PC-9 (cell line): Measurements from ENCODE around the gene TIGD6. TPM values are rescaled to one million over a fixed set of nuclear protein-coding genes. Genes with fewer than 3 reads are reported as not detected.

Source experiments
- BruUV-seq: library from RNA; stranded (reverse); fragments of 400-500 nt; replicated peaks from 2 replicates; lab custom pipeline; 2021; lab: Mats Ljungman, UMichigan
- CTCF ChIA-PET: fragments of 300-600 bp; sonication (Branson Sonifier 250); formaldehyde crosslinking; loops from one replicate; lab custom pipeline; 2022; ENCODE audit warnings: antibody characterized with exemption; lab: Charles Lee
- POLR2A ChIA-PET: fragments of 300-600 bp; sonication (Branson Sonifier 250); formaldehyde crosslinking; loops from one replicate; lab custom pipeline; 2022; ENCODE audit warnings: antibody characterized with exemption; ENCODE audit not compliant: unreplicated experiment; lab: Charles Lee
- DNase-seq, 2 experiments: peaks; one replicate each; pipeline versions ENCODE4 v3.0.0 to v3.0.0-alpha.2; 2015 to 2022; ENCODE audit warnings: mixed read lengths in 1 of 2
- H2AFZ ChIP-seq: fragments of 200-600 bp; sonication (generic); 2 replicates; pipeline ENCODE4 v1.8.1; 2017; ENCODE audit warnings: antibody characterized with exemption
- H3F3A ChIP-seq: fragments of 200-600 bp; sonication (generic); 2 replicates; pipeline ENCODE4 v1.8.1; 2017; ENCODE audit warnings: antibody characterized with exemption, mild to moderate bottlenecking, low read depth; ENCODE audit not compliant: insufficient read depth
- H3K27ac ChIP-seq: fragments of 200-600 bp; sonication (generic); 2 replicates; pipeline ENCODE4 v1.6.1; 2016; ENCODE audit warnings: mixed run types
- H3K27me3 ChIP-seq: fragments of 200-600 bp; sonication (generic); 2 replicates; pipeline ENCODE4 v1.6.1; 2016; ENCODE audit warnings: low read depth, mixed run types; ENCODE audit not compliant: insufficient read depth
- H3K36me3 ChIP-seq: fragments of 200-600 bp; sonication (generic); 2 replicates; pipeline ENCODE4 v1.6.1; 2016; ENCODE audit warnings: low read depth, mixed run types
- H3K4me1 ChIP-seq: fragments of 200-600 bp; sonication (generic); replicated peaks from 2 replicates; pipeline ENCODE4 v1.6.1; 2016; ENCODE audit warnings: mixed run types; ENCODE audit not compliant: insufficient read depth
- H3K4me2 ChIP-seq: fragments of 200-600 bp; sonication (generic); 2 replicates; pipeline ENCODE4 v1.6.1; 2017; ENCODE audit warnings: mixed run types
- H3K4me3 ChIP-seq: fragments of 200-600 bp; sonication (generic); 2 replicates; pipeline ENCODE4 v1.6.1; 2016; ENCODE audit warnings: mixed run types
- H3K79me2 ChIP-seq: fragments of 200-600 bp; sonication (generic); 2 replicates; pipeline ENCODE4 v1.6.1; 2017; ENCODE audit warnings: low read depth, mixed run types
- H3K9me2 ChIP-seq: fragments of 200-600 bp; sonication (generic); 2 replicates; pipeline ENCODE4 v1.8.1; 2017; ENCODE audit warnings: mild to moderate bottlenecking; ENCODE audit not compliant: insufficient read depth
- H3K9me3 ChIP-seq: fragments of 200-600 bp; sonication (generic); 2 replicates; pipeline ENCODE4 v1.8.1; 2016; ENCODE audit warnings: low read depth; ENCODE audit not compliant: insufficient read depth
- H4K20me1 ChIP-seq: fragments of 200-600 bp; sonication (generic); 2 replicates; pipeline ENCODE4 v1.8.1; 2017; ENCODE audit not compliant: insufficient read depth
- EZH2 ChIP-seq: fragments of 200-600 bp; sonication (generic); IDR thresholded peaks from 2 replicates; pipeline ENCODE4 v1.8.0; 2017; ENCODE audit warnings: antibody characterized with exemption, low read depth
- intact Hi-C: fragments of 100-400 bp; cut with micrococcal nuclease; formaldehyde crosslinking; loops from one replicate; pipeline ENCODE4 v1.10.0; 2022; ENCODE audit not compliant: unreplicated experiment
- total RNA-seq: library from RNA; stranded (reverse); gene quantifications from 2 replicates; pipeline ENCODE4 v1.2.3, GENCODE V29; 2021
- TF ChIP-seq, protein P1 (sequence below): fragments of 200-600 bp; sonication (generic); conservative IDR thresholded peaks from 2 replicates; pipeline ENCODE4 v1.6.1; 2017; ENCODE audit warnings: mixed run types, antibody characterized with exemption, mild to moderate bottlenecking, moderate library complexity

Gene TIGD6
- total RNA-seq, 1 experiment from 2014 or later = 3.0 TPM

DNA sequence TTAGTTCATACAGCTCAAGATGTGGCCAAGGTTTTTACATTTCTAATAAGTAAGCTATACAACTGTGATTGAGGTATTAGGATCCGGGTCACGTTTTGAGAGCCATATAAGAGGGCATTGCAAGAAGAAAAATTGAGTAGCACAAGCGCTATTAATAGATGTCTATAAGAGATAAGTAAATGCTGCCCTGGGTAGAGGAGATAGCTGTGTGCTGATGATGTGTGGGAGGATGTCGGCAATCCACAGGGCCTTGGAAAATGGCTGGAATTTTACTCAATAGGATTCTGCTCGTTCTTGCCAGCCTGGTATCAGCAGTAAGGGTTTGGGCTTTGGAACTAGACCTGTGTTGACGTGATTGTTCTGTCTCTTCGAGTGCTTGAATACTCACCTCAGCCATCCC, 44.3 kb upstream of the TIGD6 start:
- H3K36me3 ChIP-seq = peaks cover 51% of the 10 kb centered on the region
- no peaks in the 10 kb centered on the region for H3K9me3 ChIP-seq
- no peak overlapping the region for H3K4me3 ChIP-seq
- H2AFZ ChIP-seq = no peak overlapping the region
- H3F3A ChIP-seq = 0 out of 2 replicates have a peak, but pooled peaks cover 3% of the 10 kb centered on the region
- ChIA-PET CTCF (no interaction called here), POLR2A (interaction anchor here (0.6 kb wide), 1 partner anchor 38 kb away, joined by 3 read pairs; no protein-coding TSS in a partner anchor)
- TSS peak; percentile 11 for BruUV-seq
- intact Hi-C loops = loop anchor here (10.0 kb wide), 1 partner anchor 170 kb away; no protein-coding TSS in a partner anchor
- H3K9me2 ChIP-seq = no peaks in the 10 kb centered on the region
- H4K20me1 ChIP-seq = peaks cover 2% of the 10 kb centered on the region; the same call in 1 of the 2 replicates
- H3K27ac ChIP-seq = no peak overlapping the region
- no peak for DNase-seq
- TF ChIP-seq EZH2 = no peak
- TF ChIP-seq, protein P1, sequence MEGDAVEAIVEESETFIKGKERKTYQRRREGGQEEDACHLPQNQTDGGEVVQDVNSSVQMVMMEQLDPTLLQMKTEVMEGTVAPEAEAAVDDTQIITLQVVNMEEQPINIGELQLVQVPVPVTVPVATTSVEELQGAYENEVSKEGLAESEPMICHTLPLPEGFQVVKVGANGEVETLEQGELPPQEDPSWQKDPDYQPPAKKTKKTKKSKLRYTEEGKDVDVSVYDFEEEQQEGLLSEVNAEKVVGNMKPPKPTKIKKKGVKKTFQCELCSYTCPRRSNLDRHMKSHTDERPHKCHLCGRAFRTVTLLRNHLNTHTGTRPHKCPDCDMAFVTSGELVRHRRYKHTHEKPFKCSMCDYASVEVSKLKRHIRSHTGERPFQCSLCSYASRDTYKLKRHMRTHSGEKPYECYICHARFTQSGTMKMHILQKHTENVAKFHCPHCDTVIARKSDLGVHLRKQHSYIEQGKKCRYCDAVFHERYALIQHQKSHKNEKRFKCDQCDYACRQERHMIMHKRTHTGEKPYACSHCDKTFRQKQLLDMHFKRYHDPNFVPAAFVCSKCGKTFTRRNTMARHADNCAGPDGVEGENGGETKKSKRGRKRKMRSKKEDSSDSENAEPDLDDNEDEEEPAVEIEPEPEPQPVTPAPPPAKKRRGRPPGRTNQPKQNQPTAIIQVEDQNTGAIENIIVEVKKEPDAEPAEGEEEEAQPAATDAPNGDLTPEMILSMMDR = no peak
- no peak overlapping the region for H3K4me2 ChIP-seq
- no peaks in the 10 kb centered on the region for H3K27me3 ChIP-seq
- H3K79me2 ChIP-seq = no peaks in the 10 kb centered on the region
- peaks cover 4% of the 10 kb centered on the region for H3K4me1 ChIP-seq

DNA sequence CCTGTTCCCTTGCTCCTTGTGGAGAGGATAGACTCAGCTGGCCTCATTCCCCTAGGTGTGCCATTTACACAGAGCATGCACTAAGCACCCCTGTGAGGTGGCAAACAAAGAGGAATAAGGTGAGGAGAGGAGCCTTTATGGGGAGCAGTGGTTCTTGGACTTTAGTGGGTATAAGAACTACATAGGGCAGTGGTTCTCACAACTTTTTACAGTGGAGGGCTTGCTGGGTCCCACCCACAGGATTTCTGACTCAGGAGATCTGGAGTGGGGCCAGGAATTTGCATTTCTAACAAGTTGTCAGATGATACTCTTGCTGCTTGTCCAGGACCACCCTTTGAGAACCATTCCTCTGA, 43.9 kb upstream of the TIGD6 start:
- peaks cover 49% of the 10 kb centered on the region for H3K36me3 ChIP-seq
- H3K4me2 ChIP-seq = no peak overlapping the region
- POLR2A ChIA-PET = interaction anchor here (0.6 kb wide), 1 partner anchor 38 kb away, joined by 3 read pairs; no protein-coding TSS in a partner anchor

DNA sequence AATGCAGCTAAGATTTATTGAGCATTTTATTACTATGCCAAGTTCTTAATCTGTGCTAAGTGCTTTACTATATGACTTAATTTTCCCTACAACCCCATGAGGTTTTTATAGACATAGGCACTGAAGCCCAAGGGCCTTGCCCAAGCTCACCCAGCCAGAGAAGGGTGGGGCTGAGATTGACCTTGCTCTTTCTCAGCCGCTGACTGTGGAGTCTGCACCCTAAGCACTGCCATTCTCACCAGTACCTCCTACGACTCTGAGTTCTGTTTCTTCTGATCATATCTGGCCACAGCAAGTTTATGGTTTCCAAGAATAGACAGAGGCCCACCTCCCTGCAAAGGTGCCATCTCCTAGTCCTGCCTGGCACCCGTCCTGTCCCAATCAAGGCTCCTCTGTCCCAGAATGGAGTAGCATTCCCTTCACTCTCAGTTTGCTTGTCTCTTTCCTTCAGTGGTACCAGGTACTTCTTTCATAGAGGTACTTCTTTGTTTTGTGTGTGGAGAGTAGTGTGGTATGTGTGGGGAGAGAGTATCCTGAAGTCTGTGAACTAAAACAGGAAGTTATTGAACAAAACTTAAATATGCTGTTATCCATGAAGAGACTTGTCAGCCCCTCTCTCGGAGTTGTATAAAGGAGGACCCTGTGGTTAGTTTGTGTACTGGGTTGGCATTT, 43.3 kb upstream of the TIGD6 start:
- no peak for DNase-seq
- H3K9me3 ChIP-seq = no peaks in the 10 kb centered on the region
- no TSS peak for BruUV-seq
- TF ChIP-seq, protein P1 = no peak
- TF ChIP-seq EZH2 = no peak
- H4K20me1 ChIP-seq = peaks cover 4% of the 10 kb centered on the region; the same call in 1 of the 2 replicates
- H3K9me2 ChIP-seq = no peaks in the 10 kb centered on the region
- CTCF ChIA-PET = no interaction called here
- no peaks in the 10 kb centered on the region for H3K27me3 ChIP-seq
- no peaks in the 10 kb centered on the region for H3F3A ChIP-seq
- POLR2A ChIA-PET = no interaction called here
- H2AFZ ChIP-seq = no peak overlapping the region
- peaks cover 48% of the 10 kb centered on the region for H3K36me3 ChIP-seq
- intact Hi-C loops = loop anchor here (10.0 kb wide), 1 partner anchor 171 kb away; no protein-coding TSS in a partner anchor
- no peaks in the 10 kb centered on the region for H3K79me2 ChIP-seq
- no peak overlapping the region for H3K4me2 ChIP-seq
- H3K4me3 ChIP-seq = no peak overlapping the region
- no peaks in the 10 kb centered on the region for H3K4me1 ChIP-seq
- H3K27ac ChIP-seq = no peak overlapping the region

More for the DNA sequence above, 43.9 kb upstream of the TIGD6 start:
- intact Hi-C loops = loop anchor here (10.0 kb wide), 1 partner anchor 170 kb away; no protein-coding TSS in a partner anchor
- Histone ChIP-seq H3K9me3 (no peaks in the 10 kb centered on the region), H3K4me1 (no peaks in the 10 kb centered on the region), H3K27ac (no peak overlapping the region), H4K20me1 (peaks cover 4% of the 10 kb centered on the region; the same call in 1 of the 2 replicates), H3K9me2 (no peaks in the 10 kb centered on the region), H3K79me2 (no peaks in the 10 kb centered on the region), H3F3A (0 out of 2 replicates have a peak, but pooled peaks cover under 1% of the 10 kb centered on the region), H3K27me3 (no peaks in the 10 kb centered on the region), H2AFZ (no peak overlapping the region), H3K4me3 (no peak overlapping the region)
- no peak for DNase-seq
- no TSS peak for BruUV-seq
- no peak for TF ChIP-seq EZH2
- TF ChIP-seq, protein P1 = no peak
- CTCF ChIA-PET = no interaction called here
